MM.1S (cell line): ENCODE measurements around the gene WDFY3.

Experiments used
- CTCF ChIP-seq: fragments of 300-600 bp; sonication (generic); IDR thresholded peaks from 2 replicates; pipeline ENCODE4 v1.5.1; 2016; ENCODE audit warnings: antibody characterized with exemption, low read length, mixed read lengths
- EZH2 ChIP-seq: fragments of 300-600 bp; sonication (generic); optimal IDR thresholded peaks from 2 replicates; pipeline ENCODE3; 2017; ENCODE audit warnings: low read depth, mild to moderate bottlenecking, antibody characterized with exemption, low read length, mixed read lengths

- no peak for TF ChIP-seq CTCF
- no peak for TF ChIP-seq EZH2
Measured at GRCh38 chr4:84966382-84967242, at the start of gene WDFY3.
